NCI-H1694 (cell line): ENCODE measurements around the gene GUCY2C.

Experiments used
- DNase-seq: peaks from one replicate; lab custom pipeline; 2025; lab: John Stamatoyannopoulos, UW

The GUCY2C gene

GRCh38 chr12:14621826-14622225 lies 74.6 kb downstream of the GUCY2C start:
- DNase-seq, result no peak

- DNase-seq, result no peak
These were observed 76.5 kb downstream of the GUCY2C start for GRCh38 chr12:14619741-14620501.

- peak; percentile 26 for DNase-seq
These were observed 77.4 kb downstream of the GUCY2C start for GRCh38 chr12:14618983-14619382.

GRCh38 chr12:14614704-14615121 lies 81.7 kb downstream of the GUCY2C start:
- no peak for DNase-seq

- DNase-seq, result no peak
These were observed 82.7 kb downstream of the GUCY2C start for GRCh38 chr12:14613718-14614117.

GRCh38 chr12:14612898-14613445 lies 83.4 kb downstream of the GUCY2C start:
- no peak for DNase-seq

- no peak for DNase-seq
These were observed 84.1 kb downstream of the GUCY2C start for GRCh38 chr12:14612250-14612649.

- no peak for DNase-seq
These were observed 84.7 kb downstream of the GUCY2C start for GRCh38 chr12:14611640-14612203.

GRCh38 chr12:14607568-14607967 lies 88.8 kb downstream of the GUCY2C start:
- DNase-seq, result no peak

- DNase-seq, result no peak
These were observed 90.9 kb downstream of the GUCY2C start for GRCh38 chr12:14605401-14605989.

GRCh38 chr12:14601692-14602478 lies 94.5 kb downstream of the GUCY2C start:
- DNase-seq, result no peak

GRCh38 chr12:14597480-14597879 lies 98.9 kb downstream of the GUCY2C start:
- DNase-seq, result no peak

- DNase-seq, result no peak
These were observed 104.7 kb downstream of the GUCY2C start for GRCh38 chr12:14591719-14592118.

- no peak for DNase-seq
These were observed 107.0 kb downstream of the GUCY2C start for GRCh38 chr12:14589169-14590004.

- DNase-seq, result no peak
These were observed 107.8 kb downstream of the GUCY2C start for GRCh38 chr12:14588571-14588970.

- DNase-seq, result no peak
These were observed 117.8 kb downstream of the GUCY2C start for GRCh38 chr12:14578646-14579045.

- no peak for DNase-seq
These were observed 119.1 kb downstream of the GUCY2C start for GRCh38 chr12:14577344-14577743.

- no peak for DNase-seq
These were observed 119.5 kb downstream of the GUCY2C start for GRCh38 chr12:14576896-14577295.

GRCh38 chr12:14575585-14575984 lies 120.8 kb downstream of the GUCY2C start:
- DNase-seq, result no peak

GRCh38 chr12:14573118-14573517 lies 123.3 kb downstream of the GUCY2C start:
- DNase-seq, result no peak

- no peak for DNase-seq
These were observed 124.0 kb downstream of the GUCY2C start for GRCh38 chr12:14572401-14572800.
